ENCODE results near the gene RIOK3. TPM values are rescaled to one million over a fixed set of nuclear protein-coding genes. Genes with fewer than 3 reads are reported as not detected.

Gene RIOK3
- total and polyA plus RNA-seq, 10 of the 15 experiments (the other 5 are each of a cell fraction or from before 2014, with no cell fraction given), result 18.0 to 87.5 (median 53.8) TPM

- H2AFZ ChIP-seq (ENCODE audit: control insufficient read depth, low read depth, low read length), result peak overlapping the region; percentile 90
- H3K9me3 ChIP-seq (replicated peaks; ENCODE audit: control insufficient read depth, insufficient read depth, low read length), result no peaks in the 10 kb centered on the region; the same call in 2 of the 3 replicates
- ChIA-PET POLR2A (interaction anchor here (0.6 to 1.0 kb wide), 6 partner anchors 11 to 656 kb away, joined by 3 to 6 read pairs (median 4); no protein-coding TSS in a partner anchor), SMC1A (ENCODE audit: uncharacterized antibody, unreplicated experiment) (interaction anchor here (1.0 to 2.0 kb wide), 2 partner anchors 10 to 12 kb away, joined by 4 read pairs; no protein-coding TSS in a partner anchor), CTCF (interaction anchor here (0.7 to 0.9 kb wide), 2 partner anchors 40 to 59 kb away, joined by 3 read pairs; no protein-coding TSS in a partner anchor), RAD21 (ENCODE audit: unreplicated experiment) (interaction anchor here (0.7 to 1.5 kb wide), 3 partner anchors 11 to 22 kb away, joined by 3 read pairs; no protein-coding TSS in a partner anchor)
- in situ Hi-C loops (cut with MboI), result no loop called here
- WGBS (ENCODE audit: insufficient coverage, insufficient replicate concordance, low lambda C conversion rate, missing lambda C conversion rate), result 34% methylated on average over 5 of the region's 5 CpGs
- H3K4me3 ChIP-seq, result peak overlapping the region; percentile 53; the same call in 1 of the 2 replicates
- peaks cover 8% of the 10 kb centered on the region for H3K79me2 ChIP-seq (ENCODE audit: control insufficient read depth, insufficient read depth, low read length)
- intact Hi-C loops (cut with micrococcal nuclease; ENCODE audit: unreplicated experiment), result no loop called here
- H3K4me1 ChIP-seq (ENCODE audit: control insufficient read depth, insufficient read depth, low read length), result no peaks in the 10 kb centered on the region; the same call in 1 of the 2 replicates
- TF ChIP-seq ZNF384 (IDR thresholded peaks at IDR 0.05; ENCODE audit: borderline replicate concordance, low read depth, low read length), result 0 out of 2 replicates have a peak, but pooled peaks have one; percentile 3
- no peak for TF ChIP-seq TCF3 (IDR thresholded peaks at IDR 0.05; ENCODE audit: borderline replicate concordance, insufficient read depth, low read depth, low read length)
- 0 out of 2 replicates have a peak, but pooled peaks have one; percentile 46 for TF ChIP-seq MLLT1 (IDR thresholded peaks at IDR 0.05)
- no peak for TF ChIP-seq ZBTB33 (IDR thresholded peaks at IDR 0.05)
- DNase-seq (ENCODE audit: low read depth, low spot score) (no peak), FAIRE-seq (no peak), ATAC-seq (no peak)
- H3K4me2 ChIP-seq (ENCODE audit: control insufficient read depth, insufficient read depth), result peak overlapping the region; percentile 93
- BruUV-seq (replicated peaks), result no TSS peak
- H3K27me3 ChIP-seq (replicated peaks in 1 of 2; ENCODE audit: control insufficient read depth in 2 of 2, insufficient read depth in 2 of 2, low read length in 1 of 2), result no peaks in the 10 kb centered on the region
- no peaks in the 10 kb centered on the region for H4K20me1 ChIP-seq (ENCODE audit: control insufficient read depth, insufficient read depth)
- H3K36me3 ChIP-seq (ENCODE audit: control insufficient read depth in 2 of 2, insufficient read depth in 2 of 2, low read length in 1 of 2), result no peaks in the 10 kb centered on the region
- no peak overlapping the region for H3K27ac ChIP-seq (ENCODE audit: control insufficient read depth, insufficient read depth)
- no peak overlapping the region for H3K9ac ChIP-seq (ENCODE audit: control insufficient read depth, insufficient read depth, low read length)
These were observed 15.1 kb upstream of the RIOK3 start for GRCh38 chr18:23438046-23438377.

All from GM12878 (cell line).